GM10847 (cell line): ENCODE results near the gene UBE2O.

Source experiments
- POLR2A ChIP-seq: IDR thresholded peaks from 2 replicates; pipeline ENCODE4 v1.6.1; 2011; ENCODE audit not compliant: insufficient read length; ENCODE audit errors: extremely low read depth

Gene UBE2O

GRCh38 chr17:76492123-76492988, 39.4 kb upstream of the UBE2O start:
- peak; percentile 26 for TF ChIP-seq POLR2A

DNA sequence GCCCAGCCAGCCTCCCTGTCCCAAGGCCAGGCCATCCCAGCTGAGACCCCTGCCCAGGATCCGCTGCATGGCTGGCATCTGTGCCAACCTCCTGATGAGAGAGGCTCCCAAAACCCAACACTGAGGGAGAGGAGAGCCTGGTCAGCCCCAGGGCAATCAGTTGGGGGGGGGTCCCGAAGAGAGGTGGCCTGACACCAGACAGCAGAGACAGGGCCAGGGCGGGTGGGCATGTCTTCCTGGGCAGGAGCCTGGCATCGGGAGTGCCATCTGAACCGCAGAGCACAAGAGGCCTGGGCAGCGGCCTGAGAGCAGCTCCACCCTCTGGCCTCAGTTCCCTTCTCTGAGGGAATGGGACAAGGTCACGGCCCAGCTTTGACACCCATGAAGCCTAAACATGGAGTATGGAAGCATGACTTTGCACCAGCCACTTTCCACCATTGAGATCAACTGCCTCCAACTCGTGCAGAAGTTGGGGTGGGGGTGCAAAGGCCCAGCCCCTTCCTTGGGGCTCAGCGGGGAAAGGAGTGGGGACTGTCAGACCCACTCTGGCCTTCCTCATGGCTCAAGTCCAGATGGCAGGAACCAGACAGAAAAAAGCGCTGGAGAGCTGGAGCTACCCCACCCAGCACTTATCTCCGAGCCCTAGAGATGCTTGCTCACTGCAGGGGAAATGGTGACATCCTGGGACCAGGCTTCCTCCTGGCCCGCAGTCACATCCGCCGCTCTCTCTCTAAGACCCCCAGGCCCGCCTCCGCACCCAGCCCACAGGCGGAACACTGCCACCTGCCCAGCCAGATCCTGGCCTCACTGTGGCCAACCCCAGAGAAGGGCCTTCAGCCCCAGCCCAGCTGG, 38.5 kb upstream of the UBE2O start:
- no peak for TF ChIP-seq POLR2A

DNA sequence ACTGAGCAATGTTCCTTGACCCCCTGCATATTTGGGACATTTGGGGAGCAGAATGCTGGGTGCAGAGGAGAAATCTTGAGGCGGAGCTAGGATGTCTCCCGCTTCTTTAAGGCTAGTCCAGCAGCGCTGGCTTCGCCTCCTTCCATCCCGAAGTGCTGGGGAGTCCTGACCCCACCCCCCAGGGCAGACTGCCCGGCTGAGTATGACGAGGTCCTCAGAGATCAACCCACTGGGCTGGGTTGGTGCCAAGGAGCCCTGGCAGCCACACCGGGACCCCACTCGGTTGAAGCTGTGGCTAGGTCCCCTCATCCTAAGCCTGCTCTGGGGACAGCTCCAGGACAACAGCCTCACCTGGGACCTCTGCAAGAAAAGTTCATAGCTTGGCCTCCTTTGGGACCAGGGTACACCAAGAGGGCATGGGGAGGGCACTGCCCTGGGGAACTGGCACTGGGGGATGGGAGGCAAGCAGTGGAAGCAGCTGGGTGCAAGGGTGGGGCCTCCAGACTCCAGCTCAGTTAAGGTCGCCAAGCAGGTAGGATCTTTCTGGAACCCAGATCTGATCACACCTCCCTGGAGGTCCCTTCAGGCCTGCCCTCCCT, 37.3 kb upstream of the UBE2O start:
- no peak for TF ChIP-seq POLR2A

DNA sequence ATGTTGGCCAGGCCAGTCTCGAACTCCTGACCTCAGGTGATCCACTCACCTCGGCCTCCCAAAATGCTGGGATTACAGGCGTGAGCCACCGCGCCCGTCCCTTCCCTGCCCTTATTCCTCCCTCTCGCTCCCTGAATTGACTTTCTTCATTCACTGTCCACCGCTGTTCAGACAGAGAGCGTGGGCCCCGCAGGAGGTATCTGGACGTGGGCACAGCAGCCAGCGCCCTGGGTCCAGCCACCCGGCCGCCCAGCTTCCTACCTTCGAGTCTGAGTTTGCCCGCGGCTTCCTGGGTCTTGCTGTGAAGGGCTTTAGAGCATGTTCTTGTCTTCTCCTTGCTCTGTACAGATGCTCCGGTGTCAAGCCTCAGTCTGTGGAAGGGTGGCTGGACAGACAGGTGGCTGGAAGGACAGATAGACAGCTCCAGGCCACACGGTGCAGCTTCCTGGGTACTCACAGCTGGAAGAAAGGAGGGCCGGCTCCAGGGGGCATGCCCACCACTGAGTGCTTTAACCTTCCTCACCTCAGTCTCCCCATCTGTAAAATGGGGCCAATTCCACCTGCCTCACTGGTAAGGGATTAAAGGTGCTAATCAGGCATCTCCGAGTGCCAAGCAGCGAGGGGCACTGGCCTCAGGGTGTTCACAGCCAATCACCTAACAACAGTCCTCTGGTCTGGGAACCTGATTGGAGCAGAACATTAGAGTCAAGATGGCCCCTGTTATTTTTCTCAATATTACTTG, 34.7 kb upstream of the UBE2O start:
- TF ChIP-seq POLR2A = no peak

DNA sequence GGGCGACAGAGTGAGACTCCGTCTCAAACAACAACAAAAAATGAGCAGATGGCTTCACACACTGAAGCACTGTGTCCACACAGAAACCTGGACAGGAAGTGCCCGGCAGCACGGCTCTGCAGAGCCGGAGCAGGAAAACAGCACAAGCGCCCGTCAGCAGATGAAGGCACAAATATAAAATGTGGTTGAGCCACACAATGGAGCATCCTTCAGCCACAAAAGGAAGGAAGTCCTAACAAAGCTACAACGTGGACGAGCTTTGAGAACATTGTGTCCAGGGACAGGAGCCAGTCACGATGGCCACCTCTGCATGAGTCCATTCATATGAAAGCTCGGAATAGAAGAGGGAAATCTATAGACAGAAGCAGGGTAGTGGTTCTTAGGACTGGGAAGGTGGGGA, 32.6 kb upstream of the UBE2O start:
- no peak for TF ChIP-seq POLR2A

GRCh38 chr17:76484228-76484725, 31.3 kb upstream of the UBE2O start:
- TF ChIP-seq POLR2A = no peak

GRCh38 chr17:76481071-76481655, 28.2 kb upstream of the UBE2O start:
- TF ChIP-seq POLR2A = peak; percentile 59

DNA sequence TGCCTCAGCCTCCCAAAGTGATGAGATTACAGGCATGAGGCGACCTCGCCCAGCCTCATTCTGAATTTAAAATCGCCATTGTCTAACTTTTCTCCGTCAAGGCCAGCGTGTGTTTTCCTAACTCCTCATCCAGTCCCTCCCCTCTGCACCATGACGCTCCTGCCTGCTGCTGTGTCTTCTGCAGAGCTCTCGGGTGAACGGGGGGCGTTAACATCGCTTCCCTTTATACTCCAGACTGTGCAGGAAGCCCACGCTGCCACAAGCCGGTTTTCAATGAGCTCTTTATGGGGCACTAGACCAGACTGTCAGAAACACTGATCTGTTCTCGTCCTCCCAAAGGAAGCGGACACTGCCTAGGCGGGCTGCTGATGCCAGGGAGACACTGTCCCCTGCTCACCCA, 27.7 kb upstream of the UBE2O start:
- TF ChIP-seq POLR2A = no peak

DNA sequence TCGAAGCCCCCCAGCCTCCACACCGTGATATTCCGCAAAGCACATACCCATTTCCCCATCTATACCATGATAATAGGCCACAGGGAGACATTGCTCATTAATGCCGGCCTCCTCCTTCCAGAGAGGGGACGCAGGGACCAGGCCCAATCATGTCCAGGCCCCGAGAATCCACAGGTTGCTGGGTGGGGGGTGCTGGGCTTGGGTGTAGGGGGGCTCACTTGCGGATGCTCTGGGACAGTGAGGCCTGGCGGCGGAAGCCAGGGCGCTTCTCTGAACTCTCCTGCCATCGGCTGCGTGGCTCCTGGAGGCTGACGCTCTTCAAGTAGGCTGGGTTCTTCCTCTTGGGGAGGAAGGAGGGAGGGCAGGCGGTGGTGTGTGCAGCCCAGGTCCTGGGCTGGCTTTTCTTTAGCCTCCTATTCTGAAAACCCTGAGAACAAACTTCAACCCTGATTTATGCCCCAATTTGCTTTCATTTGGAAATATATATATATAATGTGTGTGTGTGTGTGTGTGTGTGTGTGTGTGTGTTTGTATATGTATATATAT, 26.6 kb upstream of the UBE2O start:
- no peak for TF ChIP-seq POLR2A

- no peak for TF ChIP-seq POLR2A
Measured at GRCh38 chr17:76478730-76479514, 26.0 kb upstream of the UBE2O start.

DNA sequence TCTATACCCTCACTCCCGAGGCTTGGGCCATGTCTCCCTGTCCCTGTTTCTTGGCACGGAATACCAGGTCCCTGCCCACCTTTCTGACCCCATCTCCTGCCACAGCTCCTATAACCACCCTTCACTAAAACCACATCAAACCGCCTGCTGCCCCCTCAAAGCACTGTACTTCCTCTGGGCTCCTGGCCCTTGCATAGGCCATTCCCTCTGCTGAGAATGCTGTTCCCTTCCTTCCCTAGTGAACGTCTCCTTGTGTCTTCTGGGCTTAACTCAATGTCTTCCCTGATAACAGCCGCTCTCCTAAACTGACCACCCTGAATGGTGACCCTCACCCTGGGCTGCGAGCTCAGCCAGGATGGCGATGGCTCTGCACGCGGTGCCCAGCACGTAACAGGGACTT, 25.1 kb upstream of the UBE2O start:
- TF ChIP-seq POLR2A = no peak

DNA sequence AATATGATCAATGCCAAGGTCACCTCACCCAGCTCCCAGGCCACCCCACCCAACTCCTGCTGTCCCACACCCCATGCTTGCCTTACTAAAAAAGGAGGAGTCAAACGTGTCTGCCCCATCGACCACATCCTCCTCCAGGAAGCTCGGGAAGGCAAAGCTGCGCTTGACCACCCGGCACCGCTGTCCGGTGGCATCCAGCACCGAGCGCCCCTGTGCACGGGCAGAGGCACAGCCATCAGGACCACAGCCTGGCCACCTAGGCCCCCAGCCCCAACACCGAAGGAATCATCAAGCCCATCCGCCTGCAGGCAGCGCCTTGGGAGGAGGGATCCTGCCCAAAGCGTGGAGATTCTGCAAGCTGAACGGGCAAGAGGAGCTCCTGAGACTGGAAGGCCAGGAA, 24.6 kb upstream of the UBE2O start:
- TF ChIP-seq POLR2A = no peak

DNA sequence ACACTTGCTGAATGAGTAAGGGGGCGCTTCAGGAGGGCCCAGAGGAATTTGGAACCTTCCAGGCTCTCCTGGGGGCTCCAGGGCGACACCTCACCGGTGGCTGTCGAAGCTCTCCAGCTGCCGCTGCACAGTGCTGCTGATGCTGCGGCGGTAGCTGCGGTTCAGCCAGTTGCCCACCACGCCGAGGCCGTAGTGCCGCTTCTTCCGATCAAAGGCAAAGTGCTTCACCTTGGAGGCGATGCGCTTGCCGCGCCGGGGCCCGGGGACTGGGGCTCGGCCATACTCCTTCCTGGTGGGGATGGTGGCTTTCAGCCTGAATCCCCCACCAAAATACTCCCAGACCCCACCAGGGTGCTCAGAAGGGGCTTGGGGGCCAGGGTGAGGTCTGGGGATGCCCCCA, 23.8 kb upstream of the UBE2O start:
- TF ChIP-seq POLR2A = no peak
